Stimulated activated CD4-positive, alpha-beta T cell treated with anti-CD3 and anti-CD28 coated beads, Interleukin-2, amount 100 ng/mL, for 48 hours (primary cell): ENCODE measurements around the gene SSPN.
"Not testable (repeated sequence)": the region's sequence is repeated elsewhere in the genome, so short reads cannot be mapped to it uniquely, and the experiment has no call there.

ENCODE experiments used
- DNase-seq, 2 donors: peaks; one replicate each; pipeline ENCODE4 v3.0.0-alpha.2; 2020

Gene SSPN

DNA sequence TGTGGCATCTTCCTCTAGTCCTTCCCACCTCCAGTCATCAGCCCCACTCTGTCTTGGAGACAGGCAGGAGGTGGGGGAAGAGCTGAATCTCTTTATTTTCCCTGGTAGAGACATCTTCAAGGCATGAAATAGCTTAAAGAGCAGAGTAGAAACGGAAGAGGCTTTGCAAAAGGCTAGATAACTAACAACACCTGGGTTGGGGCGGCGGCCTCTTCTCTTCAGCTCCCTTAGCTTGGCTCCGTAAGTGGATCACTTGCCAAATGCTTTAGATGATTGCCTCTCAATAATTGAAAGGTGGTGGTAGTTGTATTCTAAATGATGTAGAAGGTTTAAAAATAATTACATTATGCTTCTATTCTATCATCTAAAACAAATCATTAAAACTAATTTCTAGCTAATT is 36.1 kb downstream of the SSPN start:
- no peak for DNase-seq

DNA sequence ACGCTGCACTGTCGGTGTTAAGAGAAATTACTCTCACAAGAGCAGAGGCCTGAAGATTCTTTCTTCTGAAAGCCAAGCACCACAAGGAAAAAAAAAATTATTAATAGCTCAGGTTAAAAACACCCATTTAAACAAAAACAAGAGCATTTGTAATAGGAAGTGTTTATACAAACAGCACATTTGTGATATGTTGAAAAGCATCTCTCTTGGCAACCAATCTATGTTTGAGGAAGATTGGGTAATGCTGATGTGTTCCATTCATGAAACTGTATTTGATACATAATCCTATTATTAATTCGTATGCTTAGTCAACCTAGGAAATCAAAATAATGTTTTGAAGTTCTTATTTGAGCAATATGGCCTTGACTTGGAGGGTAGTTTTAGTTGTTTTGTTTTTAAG is 36.5 kb downstream of the SSPN start:
- no peak for DNase-seq

DNA sequence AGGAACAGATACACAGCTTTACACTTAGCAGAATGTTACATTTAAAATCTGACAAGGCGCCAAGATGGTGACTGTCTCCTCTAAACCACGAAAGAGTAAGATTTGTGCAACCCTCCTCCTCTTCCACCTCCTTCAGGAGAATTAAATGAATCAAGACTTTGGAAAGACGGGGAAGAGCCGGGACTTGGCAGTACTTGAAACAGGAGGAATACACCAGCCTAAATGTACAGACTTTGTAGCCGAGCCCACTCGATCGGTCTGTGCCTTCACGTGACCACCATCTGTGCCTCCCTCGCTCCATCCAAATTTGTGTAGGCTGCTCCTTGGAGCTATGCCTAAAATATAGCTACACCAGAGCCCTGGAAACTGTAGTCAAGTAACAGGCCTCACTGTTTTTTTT is 38.3 kb downstream of the SSPN start:
- DNase-seq: no peak

DNA sequence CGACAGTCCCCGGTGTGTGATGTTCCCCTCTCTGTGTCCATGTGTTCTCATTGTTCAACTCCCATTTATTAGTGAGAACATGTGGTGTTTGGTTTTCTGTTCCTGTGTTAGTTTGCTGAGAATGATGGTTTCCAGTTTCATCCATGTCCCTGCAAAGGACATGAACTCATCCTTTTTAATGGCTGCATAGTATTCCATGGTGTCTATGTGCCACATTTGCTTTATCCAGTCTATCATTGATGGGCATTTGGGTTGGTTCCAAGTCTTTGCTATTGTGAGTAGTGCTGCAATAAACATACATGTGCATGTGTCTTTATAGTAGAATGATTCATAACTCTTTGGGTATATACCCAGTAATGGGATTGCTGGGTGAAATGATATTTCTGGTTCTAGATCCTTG is 40.1 kb downstream of the SSPN start:
- DNase-seq: not testable (repeated sequence)

DNA sequence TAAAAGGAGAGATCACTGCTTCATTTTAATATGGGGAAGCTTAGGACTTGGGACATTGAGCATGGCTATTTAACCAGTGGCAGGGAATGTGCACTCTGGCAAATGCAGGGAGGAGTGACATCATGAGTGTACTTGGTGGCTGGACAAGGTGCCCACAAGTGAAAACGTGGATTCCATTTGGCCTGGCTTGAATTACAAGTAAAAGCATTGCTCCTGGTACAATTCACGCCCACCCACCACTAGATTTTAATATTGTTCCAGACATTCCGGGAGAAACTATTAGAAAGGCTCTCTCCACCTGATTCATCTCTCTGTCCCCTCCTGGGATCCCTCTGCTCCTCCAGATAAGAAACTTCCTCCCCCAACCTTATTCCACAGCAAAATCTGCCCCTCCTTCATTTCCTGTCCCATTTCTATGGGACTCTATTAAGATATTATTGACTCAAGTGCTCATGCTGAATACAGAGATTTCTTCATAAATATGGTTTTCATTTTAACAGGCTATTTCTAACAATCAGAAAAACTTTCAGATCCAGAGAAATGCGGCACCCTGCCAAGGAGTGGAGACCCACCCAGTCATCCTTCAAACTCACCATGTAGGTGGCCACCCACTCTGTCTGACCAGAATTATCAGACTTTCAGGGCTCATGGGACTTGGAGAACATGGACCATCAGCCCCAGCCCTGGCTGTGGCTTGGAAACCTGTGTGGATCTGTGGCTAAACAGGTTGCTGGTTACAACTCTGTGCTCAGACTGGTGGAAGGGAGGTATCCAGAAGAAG is 43.2 kb downstream of the SSPN start:
- no peak for DNase-seq

DNA sequence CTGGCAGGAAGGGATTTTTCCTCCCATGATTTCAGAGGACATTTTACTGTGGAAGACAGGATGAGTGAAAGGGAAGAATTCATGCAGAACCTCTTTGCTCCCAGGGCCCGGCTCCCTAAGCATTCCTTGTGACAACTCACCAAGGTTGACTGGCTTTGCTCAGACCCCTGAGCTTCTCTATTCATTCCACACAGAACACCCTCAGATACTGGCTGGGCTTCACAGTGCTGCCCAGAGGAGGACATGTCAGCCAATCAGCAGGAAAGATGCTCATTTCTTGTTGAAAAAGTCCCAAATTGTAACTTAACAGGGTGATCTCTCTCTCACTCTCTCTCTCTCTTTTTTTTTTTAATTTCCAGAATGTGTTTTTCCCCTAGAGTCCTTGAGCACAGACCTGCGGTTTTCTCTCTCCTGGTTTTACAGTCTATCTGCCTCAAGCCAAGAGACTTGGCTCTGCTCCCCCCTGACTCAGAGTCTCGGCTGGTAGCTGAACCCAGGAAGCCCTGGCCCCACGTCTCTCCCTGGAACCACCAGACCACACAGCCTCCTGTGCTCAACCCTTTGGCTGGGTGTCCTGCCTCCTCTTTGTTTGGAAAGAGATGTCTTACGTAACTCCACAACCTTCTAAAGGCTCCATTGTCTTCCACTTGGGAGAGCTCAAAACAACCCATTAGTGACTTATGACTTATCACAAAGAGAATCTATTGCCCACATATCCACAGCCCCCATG is 43.9 kb downstream of the SSPN start:
- DNase-seq: no peak

DNA sequence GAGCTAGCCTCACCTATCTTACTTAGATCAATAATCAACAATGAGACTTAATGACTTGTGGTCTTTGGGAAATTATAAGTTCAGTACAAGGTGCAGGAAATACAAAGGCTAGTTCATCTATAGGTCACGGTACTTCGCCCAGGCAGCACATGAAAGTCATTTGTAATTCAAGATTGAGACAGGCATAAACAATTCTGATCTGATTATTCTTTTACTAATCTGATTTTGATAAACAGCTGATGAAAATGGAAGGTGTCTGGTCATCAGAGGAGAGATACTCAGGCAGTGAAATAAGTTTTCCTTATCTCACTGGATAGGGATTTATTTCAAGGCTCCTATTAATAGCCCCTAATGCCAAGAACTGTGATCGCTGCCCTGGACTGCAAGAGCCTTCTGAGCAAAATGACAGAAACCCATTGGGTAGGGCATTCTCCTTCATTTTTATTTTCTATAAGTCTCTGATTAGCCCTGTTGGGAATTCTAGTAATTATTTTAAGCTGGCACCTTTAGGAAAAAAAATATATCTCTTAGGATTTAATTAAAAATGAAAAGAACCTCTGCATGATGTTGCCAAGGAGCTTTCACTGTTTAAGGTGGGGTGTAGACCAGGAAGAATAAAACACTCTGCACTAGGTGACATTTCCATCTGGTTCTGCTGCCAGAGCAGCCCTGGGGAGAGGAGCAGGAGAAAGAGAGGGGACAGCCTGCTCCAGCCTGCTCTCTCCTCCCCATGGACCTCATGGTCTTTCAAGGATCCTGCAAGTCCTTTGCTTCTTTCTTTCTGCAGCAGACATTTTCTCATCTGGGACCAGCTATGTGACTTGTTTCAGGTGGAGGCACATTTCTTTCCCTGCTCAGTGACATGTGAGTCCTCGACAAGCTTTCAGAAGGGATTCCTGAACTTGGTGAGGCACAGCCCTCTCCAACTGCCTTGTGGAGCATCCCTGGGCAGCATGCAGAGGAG is 44.8 kb downstream of the SSPN start:
- DNase-seq: no peak

DNA sequence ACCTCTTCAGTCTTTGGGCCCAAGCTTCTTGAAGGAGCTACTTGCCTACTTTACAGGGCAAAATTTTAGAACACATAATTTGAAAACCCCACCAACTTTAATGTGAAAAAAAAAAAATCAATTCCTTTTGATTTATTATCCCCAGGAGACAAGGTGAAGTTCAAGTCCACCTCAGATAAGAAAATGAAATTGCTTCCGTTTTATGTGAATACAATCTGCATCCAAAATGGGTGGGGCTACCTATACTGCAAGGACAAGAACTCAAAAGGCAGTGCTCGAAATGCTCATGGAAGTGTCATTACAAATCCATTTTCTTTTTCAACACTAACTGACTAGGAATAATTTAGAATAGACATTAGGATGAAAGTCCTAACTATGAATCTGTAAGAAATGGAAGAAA is 45.7 kb downstream of the SSPN start:
- no peak for DNase-seq

DNA sequence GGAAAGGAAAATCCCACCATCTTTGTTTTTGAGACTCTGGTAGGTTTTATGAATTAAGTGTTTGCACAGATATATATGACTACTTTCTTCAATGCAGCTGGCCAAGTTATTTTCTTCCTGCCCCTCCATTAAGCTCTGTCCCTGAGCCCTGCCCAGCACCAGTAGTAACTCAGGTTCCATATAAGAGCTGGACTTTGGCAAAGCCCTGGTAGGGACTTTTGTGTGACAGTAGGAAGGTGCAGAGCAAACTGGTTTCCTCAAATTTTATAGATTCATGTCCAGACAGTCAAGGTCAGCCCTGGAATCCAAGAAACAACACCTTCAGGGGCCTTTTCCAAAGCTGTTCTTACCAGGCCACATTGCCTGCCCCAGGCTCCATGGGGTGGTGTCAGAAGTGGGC is 47.3 kb downstream of the SSPN start:
- no peak for DNase-seq

DNA sequence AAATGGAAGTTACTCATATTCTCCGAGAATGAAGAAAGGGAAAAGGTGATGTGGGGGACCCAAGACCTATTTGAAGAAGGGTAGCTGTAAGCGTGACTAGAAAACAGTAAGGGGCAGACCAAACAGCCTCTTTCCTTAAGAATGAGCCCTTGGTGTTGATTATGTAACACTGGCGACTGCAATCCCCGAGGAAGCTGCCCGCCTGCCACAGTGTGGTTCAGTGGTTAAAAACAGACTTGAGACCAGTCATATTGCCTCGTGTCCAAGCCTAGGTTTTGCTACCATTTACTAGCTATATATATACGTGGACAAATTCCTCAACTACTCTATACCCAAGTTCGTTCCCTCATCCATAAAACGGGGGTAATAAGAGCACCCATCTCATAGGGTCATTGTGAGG is 49.1 kb downstream of the SSPN start:
- no peak for DNase-seq

DNA sequence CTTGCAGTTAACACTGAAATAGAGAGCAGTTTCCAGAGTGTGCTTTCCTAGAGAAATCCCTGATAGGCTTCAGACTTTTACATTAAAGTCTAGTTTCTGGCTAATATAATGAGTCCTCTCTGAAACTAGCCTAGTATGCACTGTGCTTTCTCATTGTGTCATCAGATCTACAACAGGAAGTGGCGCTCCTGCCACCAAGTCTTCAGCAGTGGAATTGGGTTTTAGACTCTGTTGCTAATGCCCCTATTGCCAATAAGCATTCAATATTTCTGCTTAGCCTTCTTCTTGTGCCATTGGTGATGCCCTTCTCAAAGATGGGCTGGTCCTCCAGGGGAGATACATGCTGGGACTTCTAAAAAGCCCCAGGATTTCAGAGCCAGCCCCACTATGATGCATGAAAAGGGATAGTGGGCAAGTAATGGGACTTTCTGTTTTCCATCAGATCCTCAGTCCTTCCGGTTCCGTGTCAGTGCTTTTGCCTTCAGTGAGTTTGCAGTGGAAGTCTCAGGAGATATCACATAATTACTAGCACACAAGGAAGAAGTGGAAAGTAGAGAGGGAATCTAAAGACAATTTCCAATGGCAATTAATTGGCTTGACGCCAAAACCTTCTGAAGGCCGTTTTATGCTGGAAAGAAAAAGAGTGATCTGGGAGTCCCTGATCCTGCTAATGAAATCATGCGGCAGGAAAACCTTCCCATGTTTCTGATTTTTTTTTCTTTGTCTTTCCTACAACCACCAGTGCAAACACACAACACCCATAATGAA is 50.0 kb downstream of the SSPN start:
- no peak for DNase-seq

DNA sequence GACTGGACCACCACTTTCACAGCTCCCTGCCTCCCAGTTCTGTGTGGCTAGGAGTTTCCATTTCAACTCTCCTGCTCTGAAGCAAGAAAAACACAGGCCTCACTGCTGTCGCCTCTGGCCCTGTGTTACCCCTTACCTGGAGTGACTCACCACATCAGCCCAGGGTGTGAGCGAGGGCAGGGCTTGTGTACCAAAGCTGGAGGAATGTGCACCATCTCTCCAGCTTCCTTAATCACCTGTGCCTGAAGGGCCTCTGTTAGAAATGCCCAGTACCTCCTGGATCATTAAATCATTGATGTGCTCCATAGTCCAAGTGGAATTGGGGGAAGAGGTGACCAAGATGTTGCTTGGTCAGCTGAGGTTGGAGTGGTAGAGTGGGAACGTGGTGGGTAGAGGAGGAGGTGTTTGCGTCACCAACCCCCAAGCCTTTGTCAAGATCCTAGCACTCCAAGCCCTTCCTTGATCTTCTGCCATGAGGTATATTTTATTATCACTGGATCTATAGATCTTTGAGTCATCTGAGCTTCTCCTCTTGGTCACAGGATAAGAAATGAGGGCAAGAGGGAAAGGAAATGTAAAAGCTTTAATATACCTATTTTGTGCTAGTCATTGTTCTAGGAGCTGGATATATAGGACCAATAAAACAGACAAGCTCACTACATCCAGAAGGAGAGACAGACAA is 51.3 kb downstream of the SSPN start:
- no peak for DNase-seq

DNA sequence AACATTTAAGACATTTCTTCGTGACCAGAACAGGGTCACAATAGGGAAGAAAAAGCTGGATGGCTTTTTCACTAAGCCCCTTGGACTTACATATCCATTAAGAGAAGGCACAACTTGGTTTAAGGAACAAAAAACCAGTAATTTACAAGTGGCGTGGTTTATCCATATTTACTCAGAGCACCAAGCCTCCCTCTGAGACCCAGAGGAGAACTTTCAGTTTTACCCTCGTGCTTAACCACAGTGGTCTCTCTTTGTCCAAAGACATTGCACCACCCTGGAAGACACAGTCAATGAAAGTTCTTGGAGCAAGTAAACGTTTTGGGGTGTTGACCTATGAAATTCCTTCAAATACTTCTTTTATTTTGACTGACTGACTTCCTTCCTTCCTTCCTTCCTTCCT is 52.5 kb downstream of the SSPN start:
- no peak for DNase-seq

DNA sequence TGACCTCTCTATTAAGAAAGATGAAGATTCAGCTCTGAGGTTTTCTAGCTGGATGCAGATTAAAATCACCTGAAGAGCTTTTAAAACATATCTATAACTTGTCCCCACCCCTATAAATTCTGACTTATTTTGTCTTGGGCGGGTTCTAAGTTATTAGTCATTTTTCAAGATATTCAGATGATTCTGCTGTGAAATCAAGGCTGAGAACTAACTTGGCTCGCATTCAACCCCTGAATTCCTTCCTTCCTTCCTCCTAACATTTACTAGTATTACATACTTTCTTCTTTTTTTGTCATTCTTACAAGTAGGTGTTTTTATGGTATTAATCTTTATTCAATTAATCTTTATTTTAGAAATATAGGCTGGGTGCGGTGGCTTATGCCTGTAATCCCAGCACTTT is 55.4 kb downstream of the SSPN start:
- DNase-seq: no peak

DNA sequence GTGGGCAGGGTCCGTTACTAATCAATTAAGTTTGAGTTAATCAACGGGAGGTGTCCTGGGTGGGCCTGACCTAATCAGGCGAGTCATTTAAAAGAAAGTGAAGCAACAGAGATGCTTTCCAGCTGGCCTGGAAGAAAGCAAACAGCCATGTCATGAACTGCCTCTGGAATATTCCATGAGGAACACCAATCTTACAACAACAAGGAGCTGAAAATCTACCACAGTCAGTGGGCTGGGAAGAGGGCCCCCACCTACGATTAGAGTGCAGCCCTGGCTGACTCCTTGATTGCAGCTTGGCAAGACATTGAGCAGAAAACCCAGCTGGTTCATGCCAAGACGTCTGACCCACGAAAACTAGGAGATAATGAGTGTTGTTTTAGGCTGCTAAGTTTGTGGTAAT is 56.2 kb downstream of the SSPN start:
- DNase-seq: no peak

DNA sequence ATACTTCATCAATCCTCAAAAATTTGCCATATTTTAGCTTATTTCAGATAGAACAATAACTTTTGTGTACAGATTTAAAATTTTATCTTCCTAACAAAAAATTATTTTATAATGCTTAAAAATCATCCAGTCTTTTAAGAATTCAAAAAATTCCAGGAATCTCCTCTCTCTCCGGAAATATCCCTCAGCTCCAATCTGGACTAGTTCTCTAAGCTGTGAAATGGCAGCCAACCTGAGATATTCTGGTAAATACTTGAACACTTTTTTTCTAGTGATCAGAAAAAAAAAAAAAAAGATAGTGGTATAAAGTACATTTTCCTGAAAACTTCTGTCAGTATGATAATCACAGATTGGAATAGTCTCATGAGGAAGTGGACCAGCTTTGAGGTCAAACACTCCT is 57.6 kb downstream of the SSPN start:
- no peak for DNase-seq

DNA sequence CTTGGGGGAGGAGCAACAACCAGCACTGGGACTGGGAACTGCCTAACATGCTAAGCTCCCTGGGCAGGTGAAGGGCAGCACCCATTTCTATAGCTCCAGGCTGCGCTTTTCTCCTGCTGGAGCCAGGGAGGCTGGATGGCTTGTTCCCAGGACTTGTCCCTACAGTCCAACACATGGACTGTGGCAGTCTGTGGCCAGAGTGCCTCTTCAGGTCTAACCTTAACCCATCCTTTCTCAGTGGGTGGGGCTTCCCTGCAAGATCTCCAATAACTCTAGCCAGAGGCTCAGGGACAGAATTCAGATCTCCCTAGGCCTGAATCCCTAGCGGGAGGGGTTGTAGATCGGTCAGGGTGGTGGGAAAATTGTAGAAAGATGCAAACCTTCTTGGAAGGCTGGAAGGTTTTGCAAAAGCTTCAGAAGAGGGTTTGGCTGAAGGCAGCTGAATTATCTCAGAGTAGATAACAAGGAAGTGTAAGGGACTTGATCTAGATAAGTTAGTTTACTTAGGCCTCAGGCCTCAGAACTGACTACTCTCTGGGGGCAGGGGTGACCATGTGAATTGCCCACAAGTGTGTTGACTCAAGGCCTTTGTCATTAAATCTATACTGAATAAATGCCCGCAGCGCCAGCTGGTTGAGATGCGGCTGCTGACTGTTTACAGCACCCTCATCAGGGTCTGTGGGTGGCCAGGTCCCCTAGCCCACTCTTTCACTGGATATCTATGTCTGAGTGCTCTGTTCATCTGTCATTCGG is 60.7 kb downstream of the SSPN start:
- DNase-seq: no peak

DNA sequence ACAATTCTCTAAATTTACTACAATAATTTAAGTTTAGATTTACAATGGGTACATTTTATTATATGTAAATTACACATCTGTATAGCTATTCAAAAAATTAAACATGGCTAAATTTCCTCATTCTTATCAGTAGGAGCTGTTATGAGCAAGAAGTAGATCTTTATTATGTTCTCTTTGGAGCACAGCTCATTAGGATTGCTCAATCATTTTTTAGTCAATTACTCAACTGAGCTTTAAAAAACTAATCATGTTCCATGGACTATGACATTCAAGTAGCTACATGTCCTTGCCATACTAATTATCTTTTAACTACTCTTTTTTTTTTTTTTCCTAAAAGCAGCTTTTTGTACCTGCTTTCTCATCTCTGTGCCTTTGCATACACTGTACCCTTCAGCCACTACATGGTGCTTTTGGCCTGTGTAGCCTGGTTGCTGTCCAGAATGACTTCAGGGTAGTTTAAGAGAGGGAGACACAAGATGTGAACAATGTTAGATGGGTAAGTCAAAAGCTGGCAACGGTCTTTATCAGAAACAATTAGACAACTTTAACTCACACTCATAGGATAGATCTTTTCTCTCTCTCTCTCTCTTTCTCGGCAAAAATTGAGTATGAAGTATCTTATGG is 69.0 kb downstream of the SSPN start:
- DNase-seq: no peak

DNA sequence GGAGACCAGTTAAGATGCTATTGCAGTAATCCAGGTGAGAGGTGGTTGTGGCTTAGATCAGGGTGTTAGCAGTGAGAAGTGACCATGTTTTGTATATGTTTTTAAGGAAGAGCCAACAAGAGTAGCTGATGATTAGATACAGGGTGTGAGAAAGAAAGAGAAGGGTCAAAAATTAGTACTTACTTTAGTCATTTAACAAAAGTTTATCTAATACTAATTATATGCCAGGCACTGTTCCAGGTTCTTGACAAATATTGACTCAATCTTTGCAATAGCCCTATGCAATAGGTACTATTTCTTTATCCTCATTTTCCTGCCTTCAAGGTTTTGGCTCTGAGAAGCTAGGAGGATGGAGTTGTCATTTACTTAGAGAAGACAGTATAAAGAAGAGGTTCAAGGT is 70.2 kb downstream of the SSPN start:
- DNase-seq: no peak

DNA sequence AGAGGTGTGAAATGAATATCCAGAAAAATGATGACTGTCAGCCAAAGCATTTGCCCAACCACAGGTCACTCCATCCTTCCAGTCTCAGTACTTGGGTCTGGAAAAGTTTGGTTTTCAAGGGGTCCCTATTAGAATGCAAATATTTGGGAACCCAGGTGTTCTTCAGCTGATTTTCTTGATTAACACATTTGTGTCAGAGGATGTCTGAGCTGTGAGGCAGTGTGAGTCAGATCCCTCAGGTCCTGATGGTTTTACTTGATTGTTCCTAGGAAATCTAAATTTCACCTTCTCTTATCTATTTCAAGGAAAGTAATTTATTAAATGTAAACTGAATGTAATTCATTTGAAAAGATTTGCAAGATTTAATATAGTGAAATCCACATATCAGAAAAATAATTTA is 71.5 kb downstream of the SSPN start:
- DNase-seq: no peak
